Type B pancreatic cell (in vitro differentiated cells): ENCODE measurements around the gene CASK. TPM values are rescaled to one million over a fixed set of nuclear protein-coding genes. Genes with fewer than 3 reads are reported as not detected.

ENCODE experiments used
- DNase-seq: peaks from one replicate; pipeline ENCODE4 v3.0.0; 2021; ENCODE audit warnings: mixed read lengths; ENCODE audit not compliant: unreplicated experiment; ENCODE audit errors: extremely low spot score
- H3K27ac Mint-ChIP-seq: 2 replicates; pipeline ENCODE4 v1.8.0; 2021; ENCODE audit warnings: mild to moderate bottlenecking, mixed read lengths
- H3K27me3 Mint-ChIP-seq: 2 replicates; pipeline ENCODE4 v1.8.0; 2021; ENCODE audit warnings: mixed read lengths
- H3K36me3 Mint-ChIP-seq: 2 replicates; pipeline ENCODE4 v1.8.0; 2021; ENCODE audit warnings: mixed read lengths
- H3K4me1 Mint-ChIP-seq: one replicate; pipeline ENCODE4 v1.8.0; 2021; ENCODE audit warnings: mixed read lengths; ENCODE audit not compliant: unreplicated experiment
- H3K4me3 Mint-ChIP-seq: 2 replicates; pipeline ENCODE4 v1.8.0; 2021; ENCODE audit warnings: mild to moderate bottlenecking, mixed read lengths
- H3K9me3 Mint-ChIP-seq: 2 replicates; pipeline ENCODE4 v1.8.0; 2021; ENCODE audit warnings: mixed read lengths
- total RNA-seq: library from RNA; stranded (reverse); gene quantifications from 2 replicates; pipeline ENCODE4 v1.2.1, GENCODE V29; 2021; ENCODE audit warnings: low replicate concordance
- TF ChIP-seq, protein P1 (sequence below): fragments of 200-600 bp; sonication (generic); conservative IDR thresholded peaks from 2 replicates; pipeline ENCODE4 v1.5.0; 2021; ENCODE audit warnings: antibody characterized with exemption, mild to moderate bottlenecking

CASK gene
- total RNA-seq, 1 donor from 2014 or later = 93.8 TPM

DNA sequence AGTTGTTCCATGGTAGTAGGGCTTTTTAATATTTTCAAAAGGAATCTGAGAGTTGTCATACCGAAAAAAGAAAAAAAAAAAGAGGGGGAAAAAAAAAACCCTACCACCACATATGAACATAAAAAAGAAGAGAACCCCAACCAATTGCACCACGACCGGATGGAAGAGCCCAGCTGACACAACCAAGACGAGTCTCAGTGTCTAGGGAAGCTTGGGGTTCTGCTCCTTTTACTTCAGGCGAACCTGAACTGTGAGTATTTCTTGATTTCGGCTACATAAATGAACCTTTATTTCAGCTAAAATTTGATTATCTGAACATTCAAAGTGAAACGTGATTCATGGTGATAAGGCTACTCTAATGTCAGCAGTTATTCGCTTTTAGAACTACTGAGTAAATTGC lies 234.5 kb downstream of the CASK start, which contains the start of gene GPR34:
GPR34 (plus strand) TSS at position 139 of the 400 bp plus-strand sequence. CDS start 6,661 bp downstream, outside the sequence.
- H3K27me3 Mint-ChIP-seq = no peaks in the 10 kb centered on the region
- no peak within 1 kb of the TSS for H3K27ac Mint-ChIP-seq

DNA sequence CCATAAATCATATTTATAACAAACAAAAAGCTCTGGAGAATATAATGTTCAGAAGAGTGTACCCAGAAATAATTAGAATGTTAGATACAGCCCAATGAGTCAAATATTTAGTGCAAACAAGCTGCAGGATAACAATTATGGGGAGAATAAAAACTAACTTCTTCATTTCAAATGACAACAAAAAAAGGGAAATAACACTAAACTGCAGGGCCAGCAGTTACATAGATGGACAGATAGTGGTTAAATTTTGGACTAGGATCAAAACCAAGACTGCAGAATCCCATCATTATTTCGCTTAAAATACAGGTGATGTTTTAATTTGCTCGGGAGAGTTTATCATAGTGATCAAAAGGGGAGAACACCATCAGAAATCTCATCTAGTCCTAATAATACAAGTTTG lies 235.2 kb downstream of the CASK start:
- no peak overlapping the region for H3K27ac Mint-ChIP-seq
- no peaks in the 10 kb centered on the region for H3K9me3 Mint-ChIP-seq
- H3K27me3 Mint-ChIP-seq = no peaks in the 10 kb centered on the region

More for the DNA sequence above, 234.5 kb downstream of the CASK start, which contains the start of gene GPR34:
- no peak within 1 kb of the TSS for H3K4me3 Mint-ChIP-seq
- DNase-seq = no peak
- TF ChIP-seq, protein P1, sequence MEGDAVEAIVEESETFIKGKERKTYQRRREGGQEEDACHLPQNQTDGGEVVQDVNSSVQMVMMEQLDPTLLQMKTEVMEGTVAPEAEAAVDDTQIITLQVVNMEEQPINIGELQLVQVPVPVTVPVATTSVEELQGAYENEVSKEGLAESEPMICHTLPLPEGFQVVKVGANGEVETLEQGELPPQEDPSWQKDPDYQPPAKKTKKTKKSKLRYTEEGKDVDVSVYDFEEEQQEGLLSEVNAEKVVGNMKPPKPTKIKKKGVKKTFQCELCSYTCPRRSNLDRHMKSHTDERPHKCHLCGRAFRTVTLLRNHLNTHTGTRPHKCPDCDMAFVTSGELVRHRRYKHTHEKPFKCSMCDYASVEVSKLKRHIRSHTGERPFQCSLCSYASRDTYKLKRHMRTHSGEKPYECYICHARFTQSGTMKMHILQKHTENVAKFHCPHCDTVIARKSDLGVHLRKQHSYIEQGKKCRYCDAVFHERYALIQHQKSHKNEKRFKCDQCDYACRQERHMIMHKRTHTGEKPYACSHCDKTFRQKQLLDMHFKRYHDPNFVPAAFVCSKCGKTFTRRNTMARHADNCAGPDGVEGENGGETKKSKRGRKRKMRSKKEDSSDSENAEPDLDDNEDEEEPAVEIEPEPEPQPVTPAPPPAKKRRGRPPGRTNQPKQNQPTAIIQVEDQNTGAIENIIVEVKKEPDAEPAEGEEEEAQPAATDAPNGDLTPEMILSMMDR = no peak
- no peaks in the 10 kb centered on the region for H3K36me3 Mint-ChIP-seq
- H3K4me1 Mint-ChIP-seq = no peaks in the 10 kb centered on the region
- no peaks in the 10 kb centered on the region for H3K9me3 Mint-ChIP-seq

DNA sequence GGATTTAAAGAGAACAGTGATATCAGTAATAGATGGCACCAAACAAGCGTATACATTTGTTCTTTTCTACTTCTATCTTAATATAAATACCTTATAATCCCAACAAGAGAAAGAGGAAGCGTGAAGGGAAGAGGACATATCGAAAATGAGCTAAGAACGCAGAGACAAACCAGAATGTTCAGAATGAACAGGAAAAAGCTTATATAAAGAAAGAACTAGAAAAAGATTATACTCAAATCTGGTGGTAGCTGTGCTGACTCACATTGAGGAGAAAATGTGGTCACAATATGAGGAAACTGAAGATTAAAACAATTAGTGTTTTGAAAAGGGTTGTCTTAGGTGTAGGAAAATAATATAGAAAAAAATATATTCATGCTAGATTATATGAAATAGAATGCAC lies 236.6 kb downstream of the CASK start:
- H3K27ac Mint-ChIP-seq = no peak overlapping the region
- TF ChIP-seq, protein P1 = no peak
- no peak overlapping the region for H3K4me3 Mint-ChIP-seq
- H3K9me3 Mint-ChIP-seq = no peaks in the 10 kb centered on the region
- no peaks in the 10 kb centered on the region for H3K27me3 Mint-ChIP-seq
- DNase-seq = no peak
- H3K36me3 Mint-ChIP-seq = no peaks in the 10 kb centered on the region
- no peaks in the 10 kb centered on the region for H3K4me1 Mint-ChIP-seq

More for the DNA sequence above, 235.2 kb downstream of the CASK start:
- DNase-seq = no peak
- Mint-ChIP-seq H3K4me3 (no peak overlapping the region), H3K4me1 (no peaks in the 10 kb centered on the region), H3K36me3 (no peaks in the 10 kb centered on the region)
- TF ChIP-seq, protein P1 = no peak

DNA sequence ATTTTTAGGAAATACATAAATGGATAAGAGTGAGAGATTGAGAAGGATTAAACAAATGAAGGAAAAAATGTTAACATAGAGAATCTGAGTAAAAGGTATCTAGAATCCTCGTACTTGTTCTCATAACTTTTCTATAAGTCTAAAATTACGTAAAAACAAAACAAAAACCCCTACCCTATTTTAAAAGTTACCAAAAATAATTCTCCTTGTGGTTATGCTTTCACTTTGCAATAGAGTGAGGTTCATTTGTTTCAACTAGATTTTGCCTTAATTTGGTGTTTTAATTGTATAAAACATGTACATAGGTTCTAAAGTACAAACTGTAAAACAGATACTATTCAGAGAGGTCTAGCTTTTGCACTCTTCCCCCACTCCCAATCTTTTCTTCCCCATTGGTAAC lies 238.4 kb downstream of the CASK start:
- TF ChIP-seq, protein P1 = no peak
- DNase-seq = no peak
- Mint-ChIP-seq H3K36me3 (no peaks in the 10 kb centered on the region), H3K9me3 (no peaks in the 10 kb centered on the region), H3K4me3 (no peak overlapping the region), H3K4me1 (no peaks in the 10 kb centered on the region), H3K27ac (no peak overlapping the region), H3K27me3 (no peaks in the 10 kb centered on the region)

DNA sequence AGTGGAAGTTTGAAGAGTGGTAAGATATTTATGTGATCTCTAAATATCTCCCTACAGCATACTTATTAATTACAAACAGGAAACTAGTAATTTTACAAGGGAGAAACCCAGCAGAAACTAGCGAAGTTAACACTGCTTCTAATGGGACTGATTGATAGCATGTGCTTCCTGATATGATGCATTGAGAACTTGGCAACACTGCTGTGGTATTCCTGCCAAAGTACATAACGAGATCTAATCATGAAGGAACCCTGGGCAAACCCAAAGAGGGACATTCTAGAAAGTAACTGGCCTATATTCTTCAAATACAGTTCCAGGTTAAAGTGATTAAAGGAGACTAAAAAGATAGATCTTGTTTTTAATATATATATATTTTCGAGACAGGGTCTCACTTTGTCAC lies 239.2 kb downstream of the CASK start:
- TF ChIP-seq, protein P1 = no peak
- no peak for DNase-seq
- H3K4me3 Mint-ChIP-seq = no peak overlapping the region
- H3K27me3 Mint-ChIP-seq = no peaks in the 10 kb centered on the region
- no peaks in the 10 kb centered on the region for H3K36me3 Mint-ChIP-seq
- H3K27ac Mint-ChIP-seq = no peak overlapping the region
- H3K9me3 Mint-ChIP-seq = no peaks in the 10 kb centered on the region
- no peaks in the 10 kb centered on the region for H3K4me1 Mint-ChIP-seq
